Lung (tissue), 12 donors: ENCODE results near the gene SNX27. TPM values are rescaled to one million over a fixed set of nuclear protein-coding genes. Genes with fewer than 3 reads are reported as not detected.

Experiments used
- ATAC-seq: fragments of 200-7000 bp; cut with Tn5 transposase; one replicate; pipeline ENCODE4 v1.9.1; 2020; ENCODE audit warnings: moderate number of reproducible peaks; ENCODE audit not compliant: insufficient read depth, low FRiP score
- DNase-seq, 3 donors: peaks; one replicate each; pipeline ENCODE4 v3.0.0-alpha.2; 2013 to 2017
- H3K27ac ChIP-seq, 2 donors: one replicate each; pipeline ENCODE4 v1.5.1; 2013; ENCODE audit warnings: mild to moderate bottlenecking in 2 of 2, moderate library complexity in 2 of 2, control low read depth in 1 of 2, inconsistent platforms in 1 of 2, low read depth in 1 of 2, low read length in 1 of 2
- H3K27me3 ChIP-seq, 3 donors: one replicate each; pipeline ENCODE4 v1.5.1; 2013; ENCODE audit warnings: low read length in 2 of 3; ENCODE audit not compliant: control insufficient read depth in 3 of 3, insufficient read depth in 3 of 3
- H3K36me3 ChIP-seq, 4 donors: one replicate each; pipeline ENCODE4 v1.5.1; 2013; ENCODE audit warnings: low read length in 4 of 4, mild to moderate bottlenecking in 1 of 4, moderate library complexity in 1 of 4; ENCODE audit not compliant: control insufficient read depth in 4 of 4, insufficient read depth in 4 of 4
- H3K4me1 ChIP-seq, 5 donors: one replicate each; pipeline ENCODE4 v1.5.1; 2013; ENCODE audit warnings: low read length in 5 of 5, mild to moderate bottlenecking in 2 of 5, moderate library complexity in 1 of 5; ENCODE audit not compliant: control insufficient read depth in 5 of 5, insufficient read depth in 5 of 5
- H3K4me3 ChIP-seq: one replicate; pipeline ENCODE4 v1.5.1; 2013; ENCODE audit warnings: mild to moderate bottlenecking, control low read depth, moderate library complexity
- H3K9ac ChIP-seq, 2 donors: one replicate each; pipeline ENCODE4 v1.5.1; 2013; ENCODE audit warnings: low read length in 2 of 2, control low read depth in 1 of 2; ENCODE audit not compliant: insufficient read depth in 1 of 2
- H3K9me3 ChIP-seq, 4 donors: one replicate each; pipeline ENCODE4 v1.5.1; 2013; ENCODE audit warnings: low read length in 3 of 4, mild to moderate bottlenecking in 1 of 4, moderate library complexity in 1 of 4; ENCODE audit not compliant: control insufficient read depth in 4 of 4, insufficient read depth in 3 of 4
- WGBS, 2 donors: extraction: QIAGEN DNeasy Blood & Tissue Kit; methylation state at CpG; one replicate each; pipeline ENCODE4 v1.1.7; 2013; 5-methylcytosine and 5-hydroxymethylcytosine counted together
- polyA plus RNA-seq, 2 donors: library from polyadenylated mRNA; stranded (reverse); fragments of 200-250 nt; gene quantifications; one replicate each; pipeline ENCODE4 v1.2.1, GENCODE V29; 2013
- total RNA-seq, 2 donors: library from RNA; depleted of rRNA in 1 of 2; stranded (reverse); fragments of >200 nt in 1 of 2; gene quantifications; one replicate each; pipeline ENCODE4 v1.2.1, GENCODE V29; 2014 to 2021
- TF ChIP-seq, protein P1 (sequence below): IDR thresholded peaks from 2 replicates; pipeline ENCODE4 v1.5.1; 2012; ENCODE audit warnings: mild to moderate bottlenecking; ENCODE audit errors: control extremely low read depth, extremely low read depth
- donor health status: control.
- donor health status: control.
- donor health status: Bipolar disorder and iron deficiency.
- donor health status: healthy.
- donor health status: DM: yes; HTN: yes; CAD: no.

SNX27 gene
- total and polyA plus RNA-seq, 4 donors, result 12.1 to 63.7 (median 26.5) TPM

GRCh38 chr1:151565502-151566189 is 46.2 kb upstream of the SNX27 start:
- Histone ChIP-seq H3K4me1 (no peaks in the 10 kb centered on the region), H3K4me3 (no peak overlapping the region), H3K27me3 (no peaks in the 10 kb centered on the region), H3K36me3 (peaks cover 0 to 9% (median 0%) of the 10 kb centered on the region in 4 donors), H3K27ac (no peak overlapping the region), H3K9ac (no peak overlapping the region), H3K9me3 (no peaks in the 10 kb centered on the region)
- 73 to 76% methylated on average over 5 of the region's 5 CpGs for WGBS, 2 donors
- DNase-seq (no peak), ATAC-seq (no peak)
- TF ChIP-seq, protein P1, sequence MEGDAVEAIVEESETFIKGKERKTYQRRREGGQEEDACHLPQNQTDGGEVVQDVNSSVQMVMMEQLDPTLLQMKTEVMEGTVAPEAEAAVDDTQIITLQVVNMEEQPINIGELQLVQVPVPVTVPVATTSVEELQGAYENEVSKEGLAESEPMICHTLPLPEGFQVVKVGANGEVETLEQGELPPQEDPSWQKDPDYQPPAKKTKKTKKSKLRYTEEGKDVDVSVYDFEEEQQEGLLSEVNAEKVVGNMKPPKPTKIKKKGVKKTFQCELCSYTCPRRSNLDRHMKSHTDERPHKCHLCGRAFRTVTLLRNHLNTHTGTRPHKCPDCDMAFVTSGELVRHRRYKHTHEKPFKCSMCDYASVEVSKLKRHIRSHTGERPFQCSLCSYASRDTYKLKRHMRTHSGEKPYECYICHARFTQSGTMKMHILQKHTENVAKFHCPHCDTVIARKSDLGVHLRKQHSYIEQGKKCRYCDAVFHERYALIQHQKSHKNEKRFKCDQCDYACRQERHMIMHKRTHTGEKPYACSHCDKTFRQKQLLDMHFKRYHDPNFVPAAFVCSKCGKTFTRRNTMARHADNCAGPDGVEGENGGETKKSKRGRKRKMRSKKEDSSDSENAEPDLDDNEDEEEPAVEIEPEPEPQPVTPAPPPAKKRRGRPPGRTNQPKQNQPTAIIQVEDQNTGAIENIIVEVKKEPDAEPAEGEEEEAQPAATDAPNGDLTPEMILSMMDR, result no peak

DNA sequence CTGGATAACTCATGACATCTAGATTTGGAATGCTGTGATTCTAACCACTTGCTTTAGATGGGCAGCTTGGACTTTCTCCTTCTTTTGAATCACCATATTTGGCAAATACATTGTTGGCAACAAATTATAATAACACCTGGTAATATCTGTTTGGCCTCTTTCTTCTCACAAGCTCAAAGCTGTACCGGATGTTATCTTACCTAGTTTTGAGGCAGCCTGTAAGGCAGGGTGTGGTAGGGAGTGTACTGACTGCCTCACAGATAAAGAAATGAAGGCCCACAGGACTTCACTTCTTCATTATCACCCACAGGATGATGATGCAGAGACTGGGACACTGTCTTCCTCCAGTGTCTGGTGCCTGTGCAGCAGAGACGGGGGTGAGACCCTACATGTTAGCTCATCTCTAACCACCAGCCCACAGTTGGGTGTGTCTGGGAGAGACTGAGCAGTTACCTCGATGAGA is 43.2 kb upstream of the SNX27 start:
- TF ChIP-seq, protein P1, result no peak
- ATAC-seq, result no peak
- H3K27me3 ChIP-seq, result no peaks in the 10 kb centered on the region
- H3K4me3 ChIP-seq, result no peak overlapping the region
- H3K9me3 ChIP-seq, result no peaks in the 10 kb centered on the region
- no peak for DNase-seq
- peaks cover 0 to 9% (median 0%) of the 10 kb centered on the region in 4 donors for H3K36me3 ChIP-seq
- H3K9ac ChIP-seq, result no peak overlapping the region
- H3K4me1 ChIP-seq, result no peaks in the 10 kb centered on the region
- no peak overlapping the region for H3K27ac ChIP-seq
- 85 to 86% methylated on average over 3 of the region's 3 CpGs for WGBS, 2 donors

- Histone ChIP-seq H3K9ac (no peak overlapping the region), H3K36me3 (peaks cover 0 to 8% (median 0%) of the 10 kb centered on the region in 4 donors), H3K4me3 (no peak overlapping the region), H3K9me3 (no peaks in the 10 kb centered on the region), H3K27me3 (no peaks in the 10 kb centered on the region), H3K4me1 (no peaks in the 10 kb centered on the region), H3K27ac (no peak overlapping the region)
- 83 to 89% methylated on average over 1 of the region's 1 CpG for WGBS, 2 donors
- TF ChIP-seq, protein P1, result no peak
- no peak for ATAC-seq
- DNase-seq, result no peak
These were observed 41.0 kb upstream of the SNX27 start for GRCh38 chr1:151570819-151571218.
